Thoracic aorta (tissue), 2 donors: ENCODE measurements around the gene LFNG. TPM values are rescaled to one million over a fixed set of nuclear protein-coding genes. Genes with fewer than 3 reads are reported as not detected.

ENCODE experiments used
- ATAC-seq: fragments of 150-250 bp; one replicate; pipeline ENCODE4 v1.8.0; 2017; ENCODE audit warnings: low read depth; ENCODE audit not compliant: insufficient number of reproducible peaks, low FRiP score
- DNase-seq: peaks from one replicate; pipeline ENCODE4 v3.0.0-alpha.2; 2020; ENCODE audit warnings: low spot score
- H3K27ac ChIP-seq, 2 donors: fragments of 200-600 bp; sonication (generic); 1 replicate in 1 of 2; 2 replicates in 1 of 2; pipeline ENCODE4 v1.5.1; 2016; ENCODE audit warnings: mild to moderate bottlenecking in 2 of 2, moderate library complexity in 2 of 2
- H3K27me3 ChIP-seq: fragments of 200-600 bp; sonication (generic); replicated peaks from 2 replicates; pipeline ENCODE4 v1.6.0; 2016; ENCODE audit warnings: mild to moderate bottlenecking; ENCODE audit not compliant: insufficient read depth
- H3K36me3 ChIP-seq: fragments of 200-600 bp; sonication (generic); one replicate; pipeline ENCODE4 v1.5.1; 2016
- H3K4me1 ChIP-seq, 2 donors: fragments of 200-600 bp; sonication (generic); 1 replicate in 1 of 2; 2 replicates in 1 of 2; pipeline versions ENCODE4 v1.5.1 to v1.6.0; 2016; ENCODE audit warnings: low read depth in 2 of 2, mild to moderate bottlenecking in 1 of 2; ENCODE audit not compliant: control insufficient read depth in 1 of 2
- H3K4me3 ChIP-seq: fragments of 200-600 bp; sonication (generic); 2 replicates; pipeline ENCODE4 v1.5.1; 2016; ENCODE audit warnings: mild to moderate bottlenecking
- H3K9me3 ChIP-seq: fragments of 200-600 bp; sonication (generic); 2 replicates; pipeline ENCODE4 v1.5.1; 2016
- total RNA-seq, 2 donors: library from RNA; depleted of rRNA; stranded (reverse); fragments of >200 nt; gene quantifications; one replicate each; pipeline versions ENCODE4 v1.1.0 to v1.2.3, GENCODE V29; 2016
- TF ChIP-seq, protein P1 (sequence below): fragments of 200-600 bp; sonication (generic); IDR thresholded peaks from one replicate; pipeline ENCODE4 v1.5.1; 2019; ENCODE audit warnings: antibody characterized with exemption

Gene LFNG
- total RNA-seq, 2 donors from 2014 or later, result 8.0 to 24.1 TPM

DNA sequence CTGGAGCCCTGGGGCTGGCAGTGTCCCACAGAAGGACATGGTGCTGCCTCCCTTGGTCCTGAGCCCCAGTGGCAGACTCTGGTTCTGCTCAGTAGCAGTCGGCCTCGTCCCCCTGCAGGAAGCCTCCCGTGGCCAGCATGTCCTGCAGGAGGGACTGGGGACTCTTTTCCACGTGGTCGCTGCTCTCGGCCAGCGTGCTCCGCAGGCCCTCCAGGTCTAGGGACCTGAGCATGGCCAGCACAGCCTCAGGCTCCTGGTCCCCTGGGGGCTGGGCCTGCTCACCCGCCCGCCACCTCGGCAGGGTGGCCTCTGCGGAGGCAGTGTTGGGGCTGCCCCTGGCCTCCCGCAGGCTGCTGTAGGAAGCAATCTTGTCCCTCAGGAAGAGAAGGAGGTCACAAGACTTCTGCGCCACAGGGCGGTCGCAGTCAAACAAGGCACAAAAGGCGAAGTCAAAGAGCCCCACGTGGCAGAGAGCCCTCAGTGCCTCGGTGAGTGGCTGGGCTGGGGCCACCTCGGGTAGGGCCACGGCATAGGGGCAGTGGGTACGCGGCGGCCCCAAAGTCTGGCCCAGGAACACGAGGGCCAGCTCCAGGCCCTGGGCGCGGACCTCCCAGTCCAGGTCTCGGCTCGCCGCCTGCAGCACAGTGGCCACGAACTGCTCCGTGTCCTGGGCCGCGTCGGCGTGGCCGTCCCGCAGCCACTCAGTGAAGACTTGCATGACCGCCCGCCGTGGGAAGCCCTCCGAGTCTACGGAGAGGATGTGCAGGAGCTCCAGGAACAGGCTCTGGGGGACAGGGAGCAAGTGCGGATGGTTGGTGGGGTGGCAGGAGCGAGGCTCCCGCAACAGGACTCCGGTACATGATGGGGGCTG, 18.6 kb downstream of the LFNG start:
- H3K27ac ChIP-seq, result no peak overlapping the region
- no peaks in the 10 kb centered on the region for H3K27me3 ChIP-seq
- ATAC-seq (no peak), DNase-seq (peak; percentile 1)
- no peaks in the 10 kb centered on the region for H3K9me3 ChIP-seq
- H3K4me3 ChIP-seq, result no peak overlapping the region
- TF ChIP-seq, protein P1, sequence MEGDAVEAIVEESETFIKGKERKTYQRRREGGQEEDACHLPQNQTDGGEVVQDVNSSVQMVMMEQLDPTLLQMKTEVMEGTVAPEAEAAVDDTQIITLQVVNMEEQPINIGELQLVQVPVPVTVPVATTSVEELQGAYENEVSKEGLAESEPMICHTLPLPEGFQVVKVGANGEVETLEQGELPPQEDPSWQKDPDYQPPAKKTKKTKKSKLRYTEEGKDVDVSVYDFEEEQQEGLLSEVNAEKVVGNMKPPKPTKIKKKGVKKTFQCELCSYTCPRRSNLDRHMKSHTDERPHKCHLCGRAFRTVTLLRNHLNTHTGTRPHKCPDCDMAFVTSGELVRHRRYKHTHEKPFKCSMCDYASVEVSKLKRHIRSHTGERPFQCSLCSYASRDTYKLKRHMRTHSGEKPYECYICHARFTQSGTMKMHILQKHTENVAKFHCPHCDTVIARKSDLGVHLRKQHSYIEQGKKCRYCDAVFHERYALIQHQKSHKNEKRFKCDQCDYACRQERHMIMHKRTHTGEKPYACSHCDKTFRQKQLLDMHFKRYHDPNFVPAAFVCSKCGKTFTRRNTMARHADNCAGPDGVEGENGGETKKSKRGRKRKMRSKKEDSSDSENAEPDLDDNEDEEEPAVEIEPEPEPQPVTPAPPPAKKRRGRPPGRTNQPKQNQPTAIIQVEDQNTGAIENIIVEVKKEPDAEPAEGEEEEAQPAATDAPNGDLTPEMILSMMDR, result no peak
- peaks cover 23% of the 10 kb centered on the region for H3K36me3 ChIP-seq
- no peaks in the 10 kb centered on the region for H3K4me1 ChIP-seq

DNA sequence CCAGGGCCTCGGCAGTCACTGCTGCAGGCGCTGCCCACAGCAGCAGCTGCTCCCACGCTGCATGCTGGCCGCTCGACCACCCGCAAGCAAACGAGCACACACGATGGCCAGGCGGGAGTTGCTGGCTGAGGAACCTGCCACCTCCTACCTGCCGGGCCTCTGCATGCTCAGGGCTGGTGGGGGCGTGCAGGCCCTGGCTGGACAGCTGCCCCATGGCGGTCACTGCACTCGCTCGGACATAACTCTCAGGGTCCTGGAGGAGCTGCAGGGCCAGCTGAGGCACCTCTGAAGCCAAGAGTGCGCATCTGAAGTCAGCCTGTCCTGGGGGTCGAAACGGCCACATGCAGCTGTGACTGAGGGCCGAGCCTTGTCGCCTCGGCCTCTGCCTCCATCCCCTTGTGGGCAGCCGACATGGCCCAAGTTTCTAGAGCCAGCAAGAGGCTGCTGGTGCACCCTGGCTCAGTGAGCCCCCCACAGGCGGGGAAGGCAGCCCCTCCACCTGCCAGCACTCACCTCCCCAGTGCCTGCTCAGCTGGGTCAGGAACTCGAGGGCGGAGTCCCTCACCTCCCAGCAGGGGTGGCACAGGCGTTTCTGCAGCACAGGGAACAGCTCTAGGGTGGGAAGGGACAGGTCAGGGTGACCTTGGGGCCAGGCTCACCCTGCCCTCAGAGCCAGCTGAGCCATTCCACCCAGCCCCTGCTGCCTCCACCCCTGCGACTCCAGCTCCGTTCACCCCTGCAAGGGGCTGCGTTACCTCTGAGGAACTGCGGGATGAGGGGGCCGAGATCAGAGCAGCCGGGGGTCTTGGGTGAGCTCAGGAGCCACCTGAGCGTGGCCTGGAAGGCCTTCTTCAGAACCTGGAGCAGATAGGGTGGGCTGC, 19.7 kb downstream of the LFNG start:
- Histone ChIP-seq H3K27me3 (no peaks in the 10 kb centered on the region), H3K4me3 (no peak overlapping the region), H3K27ac (no peak overlapping the region), H3K9me3 (no peaks in the 10 kb centered on the region), H3K36me3 (peaks cover 31% of the 10 kb centered on the region), H3K4me1 (no peaks in the 10 kb centered on the region)
- ATAC-seq (no peak), DNase-seq (no peak)
- TF ChIP-seq, protein P1, result no peak

DNA sequence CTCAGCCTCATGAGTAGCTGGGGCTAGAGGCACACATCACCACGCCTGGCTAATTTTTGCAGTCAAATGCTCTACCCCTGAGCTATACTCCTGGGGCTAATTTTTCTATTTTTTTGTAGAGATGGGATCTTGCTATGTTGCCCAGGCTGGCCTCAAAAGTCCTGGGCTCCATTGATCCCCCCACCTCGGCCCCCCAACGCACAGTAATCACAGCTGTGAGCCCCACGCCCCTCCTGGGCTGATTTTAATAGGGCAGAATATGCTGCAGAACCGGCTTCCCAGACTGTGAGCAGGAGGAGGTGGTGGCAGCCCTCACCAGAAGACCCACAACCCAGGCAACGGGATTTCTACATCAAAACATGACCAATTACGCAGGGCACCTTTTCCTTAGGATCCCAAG, 20.6 kb downstream of the LFNG start:
- no peak for DNase-seq
- Histone ChIP-seq H3K27me3 (no peaks in the 10 kb centered on the region), H3K4me3 (no peak overlapping the region), H3K27ac (no peak overlapping the region), H3K4me1 (no peaks in the 10 kb centered on the region), H3K9me3 (no peaks in the 10 kb centered on the region), H3K36me3 (peaks cover 31% of the 10 kb centered on the region)
- TF ChIP-seq, protein P1, result no peak
- no peak for ATAC-seq

DNA sequence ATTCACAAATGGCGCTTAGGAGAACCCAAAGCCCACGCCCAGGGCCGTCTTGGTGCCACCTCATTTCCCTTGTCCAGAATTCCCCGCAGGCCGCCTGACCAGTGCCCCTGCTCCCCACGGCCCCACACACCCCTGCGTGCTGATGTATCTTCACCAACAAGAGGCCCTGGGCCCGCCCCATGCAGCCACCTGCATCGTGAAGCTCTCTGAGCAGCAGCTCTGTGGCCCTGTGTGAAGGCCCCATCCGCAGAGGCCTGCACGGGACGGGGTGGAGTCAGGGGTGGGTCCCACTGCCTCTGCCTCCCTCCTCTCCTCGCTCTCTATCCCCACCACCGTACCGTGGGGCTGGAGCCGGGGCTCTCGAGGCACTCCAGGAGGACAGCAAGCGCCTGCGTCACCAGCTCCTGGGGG, 21.1 kb downstream of the LFNG start:
- no peak overlapping the region for H3K27ac ChIP-seq
- TF ChIP-seq, protein P1, result no peak
- ATAC-seq, result no peak
- H3K36me3 ChIP-seq, result peaks cover 35% of the 10 kb centered on the region
- DNase-seq, result no peak
- no peaks in the 10 kb centered on the region for H3K27me3 ChIP-seq
- no peak overlapping the region for H3K4me3 ChIP-seq
- no peaks in the 10 kb centered on the region for H3K9me3 ChIP-seq
- H3K4me1 ChIP-seq, result no peaks in the 10 kb centered on the region
